Neural progenitor cell (in vitro differentiated cells): Measurements from ENCODE around the gene SPP1. TPM values are rescaled to one million over a fixed set of nuclear protein-coding genes. Genes with fewer than 3 reads are reported as not detected.

ENCODE experiments used
- DNase-seq: peaks from one replicate; pipeline ENCODE4 v3.0.0-alpha.2; 2016; ENCODE audit warnings: low spot score
- H2AFZ ChIP-seq: fragments of 200-600 bp; sonication (generic); replicated peaks from 2 replicates; pipeline ENCODE4 v1.6.1; 2016; ENCODE audit warnings: antibody characterized with exemption
- H3F3A ChIP-seq: fragments of 200-600 bp; sonication (generic); 2 replicates; pipeline ENCODE4 v1.6.1; 2016; ENCODE audit warnings: antibody characterized with exemption, low read depth
- H3K27ac ChIP-seq: fragments of 200-600 bp; sonication (generic); 2 replicates; pipeline ENCODE4 v1.5.1; 2016; ENCODE audit warnings: mild to moderate bottlenecking
- H3K27me3 ChIP-seq: fragments of 200-600 bp; sonication (generic); 2 replicates; pipeline ENCODE4 v1.6.1; 2016; ENCODE audit warnings: mild to moderate bottlenecking, moderate library complexity
- H3K36me3 ChIP-seq: fragments of 200-600 bp; sonication (generic); 2 replicates; pipeline ENCODE4 v1.5.1; 2016
- H3K4me1 ChIP-seq: fragments of 200-600 bp; sonication (generic); 2 replicates; pipeline ENCODE4 v1.6.1; 2016; ENCODE audit warnings: mixed run types
- H3K4me2 ChIP-seq: fragments of 200-600 bp; sonication (generic); 2 replicates; pipeline ENCODE4 v1.6.1; 2016
- H3K4me3 ChIP-seq: fragments of 200-600 bp; sonication (generic); 2 replicates; pipeline ENCODE4 v1.5.1; 2016
- H3K79me2 ChIP-seq: fragments of 200-600 bp; sonication (generic); 2 replicates; pipeline ENCODE4 v1.6.1; 2016; ENCODE audit warnings: low read depth
- H3K9ac ChIP-seq: fragments of 200-600 bp; sonication (generic); 2 replicates; pipeline ENCODE4 v1.6.1; 2016
- H3K9me3 ChIP-seq: fragments of 200-600 bp; sonication (generic); 2 replicates; pipeline ENCODE4 v1.5.1; 2016; ENCODE audit warnings: low read depth
- H4K20me1 ChIP-seq: fragments of 200-600 bp; sonication (generic); 2 replicates; pipeline ENCODE4 v1.6.1; 2016; ENCODE audit warnings: low read depth
- H3K27ac Mint-ChIP-seq: 3 replicates; pipeline ENCODE4 v1.8.0; 2021; ENCODE audit warnings: mixed read lengths
- H3K27me3 Mint-ChIP-seq: 2 replicates; pipeline ENCODE4 v1.8.0; 2022; ENCODE audit warnings: low read depth, mild to moderate bottlenecking, inconsistent platforms, moderate library complexity, mixed read lengths; ENCODE audit not compliant: insufficient read depth
- H3K36me3 Mint-ChIP-seq: 3 replicates; pipeline ENCODE4 v1.8.0; 2021; ENCODE audit warnings: mixed read lengths
- H3K4me1 Mint-ChIP-seq: 3 replicates; pipeline ENCODE4 v1.8.0; 2021; ENCODE audit warnings: mixed read lengths
- H3K4me3 Mint-ChIP-seq: 3 replicates; pipeline ENCODE4 v1.8.0; 2021; ENCODE audit warnings: mild to moderate bottlenecking, moderate library complexity, mixed read lengths
- H3K9me3 Mint-ChIP-seq: 3 replicates; pipeline ENCODE4 v1.8.0; 2020; ENCODE audit warnings: mixed read lengths
- CTCF ChIP-seq: fragments of 200-600 bp; sonication (generic); IDR thresholded peaks from 2 replicates; pipeline ENCODE4 v1.5.1; 2017; ENCODE audit warnings: antibody characterized with exemption, mild to moderate bottlenecking
- EZH2 ChIP-seq: fragments of 200-600 bp; sonication (generic); IDR thresholded peaks from 2 replicates; pipeline ENCODE4 v1.6.1; 2017; ENCODE audit warnings: antibody characterized with exemption, mild to moderate bottlenecking, moderate library complexity
- EZH2phosphoT487 ChIP-seq: fragments of 200-600 bp; sonication (generic); IDR thresholded peaks from 2 replicates; pipeline ENCODE4 v1.6.1; 2017; ENCODE audit warnings: antibody characterized with exemption
- total RNA-seq: library from RNA; depleted of rRNA; stranded (reverse); fragments of >200 nt; gene quantifications from 2 replicates; pipeline ENCODE4 v1.2.3, GENCODE V29; 2015; ENCODE audit warnings: low replicate concordance

SPP1 gene
- total RNA-seq, 1 donor from 2014 or later, result 0.54 TPM

GRCh38 chr4:87979810-87980209 lies 4.3 kb downstream of the SPP1 start:
- Histone ChIP-seq H3K27me3 (no peaks in the 10 kb centered on the region), H3K4me2 (no peak overlapping the region), H3K79me2 (no peaks in the 10 kb centered on the region), H3K4me1 (peaks cover 11% of the 10 kb centered on the region), H3K4me3 (no peak overlapping the region), H3K27ac (no peak overlapping the region), H3K9me3 (no peaks in the 10 kb centered on the region), H3K9ac (no peak overlapping the region), H2AFZ (no peak overlapping the region), H3K36me3 (no peaks in the 10 kb centered on the region), H4K20me1 (no peaks in the 10 kb centered on the region), H3F3A (peaks cover 4% of the 10 kb centered on the region)
- peaks cover 11% of the 10 kb centered on the region for H3K4me1 Mint-ChIP-seq
- H3K4me3 Mint-ChIP-seq, result no peak overlapping the region
- H3K27ac Mint-ChIP-seq, result no peak overlapping the region
- no peak for TF ChIP-seq EZH2
- TF ChIP-seq CTCF, result no peak
- TF ChIP-seq EZH2phosphoT487, result no peak
- H3K36me3 Mint-ChIP-seq, result no peaks in the 10 kb centered on the region
- no peaks in the 10 kb centered on the region for H3K9me3 Mint-ChIP-seq
- no peak for DNase-seq
- no peaks in the 10 kb centered on the region for H3K27me3 Mint-ChIP-seq

DNA sequence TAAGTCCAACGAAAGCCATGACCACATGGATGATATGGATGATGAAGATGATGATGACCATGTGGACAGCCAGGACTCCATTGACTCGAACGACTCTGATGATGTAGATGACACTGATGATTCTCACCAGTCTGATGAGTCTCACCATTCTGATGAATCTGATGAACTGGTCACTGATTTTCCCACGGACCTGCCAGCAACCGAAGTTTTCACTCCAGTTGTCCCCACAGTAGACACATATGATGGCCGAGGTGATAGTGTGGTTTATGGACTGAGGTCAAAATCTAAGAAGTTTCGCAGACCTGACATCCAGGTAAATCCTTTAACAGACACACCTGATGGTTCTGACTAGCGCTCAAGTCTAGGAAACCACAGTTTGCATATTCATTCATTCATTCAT lies 6.0 kb downstream of the SPP1 start:
- H3K27ac Mint-ChIP-seq, result no peak overlapping the region
- H3K4me1 ChIP-seq, result no peaks in the 10 kb centered on the region

GRCh38 chr4:87982036-87982435 lies 6.5 kb downstream of the SPP1 start:
- Histone ChIP-seq H3K4me2 (no peak overlapping the region), H3K4me3 (no peak overlapping the region), H4K20me1 (no peaks in the 10 kb centered on the region), H3K27ac (no peak overlapping the region), H3K27me3 (no peaks in the 10 kb centered on the region), H3K9me3 (no peaks in the 10 kb centered on the region), H3F3A (no peaks in the 10 kb centered on the region), H3K4me1 (no peaks in the 10 kb centered on the region), H2AFZ (no peak overlapping the region), H3K36me3 (no peaks in the 10 kb centered on the region), H3K79me2 (no peaks in the 10 kb centered on the region), H3K9ac (no peak overlapping the region)
- Mint-ChIP-seq H3K27me3 (no peaks in the 10 kb centered on the region), H3K36me3 (no peaks in the 10 kb centered on the region), H3K4me1 (peaks cover 7% of the 10 kb centered on the region), H3K4me3 (no peak overlapping the region), H3K9me3 (no peaks in the 10 kb centered on the region), H3K27ac (no peak overlapping the region)
- TF ChIP-seq EZH2phosphoT487 (no peak), EZH2 (no peak), CTCF (no peak)
- no peak for DNase-seq

More for the DNA sequence above, 6.0 kb downstream of the SPP1 start:
- peak; percentile 41 for DNase-seq
- Histone ChIP-seq H3K4me3 (no peak overlapping the region), H4K20me1 (no peaks in the 10 kb centered on the region), H3K27ac (no peak overlapping the region), H3K36me3 (no peaks in the 10 kb centered on the region), H3K9me3 (no peaks in the 10 kb centered on the region), H3F3A (no peaks in the 10 kb centered on the region), H3K27me3 (no peaks in the 10 kb centered on the region), H2AFZ (no peak overlapping the region), H3K9ac (no peak overlapping the region), H3K79me2 (no peaks in the 10 kb centered on the region), H3K4me2 (no peak overlapping the region)
- H3K4me1 Mint-ChIP-seq, result peaks cover 7% of the 10 kb centered on the region
- H3K36me3 Mint-ChIP-seq, result no peaks in the 10 kb centered on the region
- no peak for TF ChIP-seq EZH2
- no peak for TF ChIP-seq CTCF
- TF ChIP-seq EZH2phosphoT487, result no peak
- H3K4me3 Mint-ChIP-seq, result no peak overlapping the region
- H3K9me3 Mint-ChIP-seq, result no peaks in the 10 kb centered on the region
- H3K27me3 Mint-ChIP-seq, result no peaks in the 10 kb centered on the region
